ENCODE measurements around the gene MEPCE.

DNA sequence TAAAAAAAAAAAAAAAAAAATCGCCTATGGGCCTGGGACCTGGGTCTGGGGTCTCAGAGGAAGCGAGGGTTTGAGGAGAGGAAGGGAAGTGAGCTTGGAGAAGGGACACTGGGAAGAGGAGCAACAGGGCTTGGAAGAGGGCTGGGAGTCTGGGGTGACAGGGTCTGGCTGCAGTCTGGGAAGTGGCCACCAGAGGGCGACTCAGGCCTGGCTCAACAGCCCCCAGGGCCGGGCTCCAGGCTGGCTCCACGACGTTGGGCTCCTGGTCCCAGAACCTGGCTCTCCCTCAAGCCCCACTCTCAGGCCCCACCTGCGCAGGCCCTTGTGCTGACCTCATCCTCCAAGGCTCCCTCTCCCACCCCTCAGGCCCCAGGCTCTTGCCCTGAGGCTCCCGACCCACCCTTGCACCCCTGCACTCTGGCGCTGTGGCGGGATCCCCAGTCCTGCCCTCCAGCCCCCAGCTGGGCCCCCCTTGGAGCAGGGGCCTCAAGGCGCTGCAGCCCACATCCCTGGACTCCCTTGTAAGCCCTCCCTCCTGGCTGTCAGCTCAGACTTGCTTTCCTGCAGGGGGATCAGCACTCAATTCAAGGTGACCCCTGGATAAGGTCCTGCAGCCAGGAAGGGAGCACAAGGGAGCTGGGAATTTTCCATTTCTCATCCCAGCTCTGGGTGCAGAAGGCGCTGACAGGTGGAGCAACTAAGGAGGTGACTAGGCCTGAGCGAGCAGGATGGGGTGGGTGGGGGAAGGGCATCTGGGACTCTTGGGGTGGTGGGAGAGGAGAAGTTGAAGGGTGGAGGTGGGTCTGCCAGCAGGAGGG, 39.8 kb downstream of the MEPCE start:
- no peak for TF ChIP-seq EP300 (IDR thresholded peaks at IDR 0.05)
- TF ChIP-seq, protein P1, sequence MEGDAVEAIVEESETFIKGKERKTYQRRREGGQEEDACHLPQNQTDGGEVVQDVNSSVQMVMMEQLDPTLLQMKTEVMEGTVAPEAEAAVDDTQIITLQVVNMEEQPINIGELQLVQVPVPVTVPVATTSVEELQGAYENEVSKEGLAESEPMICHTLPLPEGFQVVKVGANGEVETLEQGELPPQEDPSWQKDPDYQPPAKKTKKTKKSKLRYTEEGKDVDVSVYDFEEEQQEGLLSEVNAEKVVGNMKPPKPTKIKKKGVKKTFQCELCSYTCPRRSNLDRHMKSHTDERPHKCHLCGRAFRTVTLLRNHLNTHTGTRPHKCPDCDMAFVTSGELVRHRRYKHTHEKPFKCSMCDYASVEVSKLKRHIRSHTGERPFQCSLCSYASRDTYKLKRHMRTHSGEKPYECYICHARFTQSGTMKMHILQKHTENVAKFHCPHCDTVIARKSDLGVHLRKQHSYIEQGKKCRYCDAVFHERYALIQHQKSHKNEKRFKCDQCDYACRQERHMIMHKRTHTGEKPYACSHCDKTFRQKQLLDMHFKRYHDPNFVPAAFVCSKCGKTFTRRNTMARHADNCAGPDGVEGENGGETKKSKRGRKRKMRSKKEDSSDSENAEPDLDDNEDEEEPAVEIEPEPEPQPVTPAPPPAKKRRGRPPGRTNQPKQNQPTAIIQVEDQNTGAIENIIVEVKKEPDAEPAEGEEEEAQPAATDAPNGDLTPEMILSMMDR (IDR thresholded peaks at IDR 0.05) = peak; percentile 90 to 93 (median 92)
